Mononuclear cell (primary cell): Measurements from ENCODE around the gene SPATA31E1. TPM values are rescaled to one million over a fixed set of nuclear protein-coding genes. Genes with fewer than 3 reads are reported as not detected.

Experiments
- H3K27me3 ChIP-seq: 2 replicates; pipeline ENCODE4 v1.6.0; 2011; ENCODE audit warnings: low read length, control low read depth; ENCODE audit not compliant: insufficient read depth
- H3K4me1 ChIP-seq: 2 replicates; pipeline ENCODE4 v1.5.1; 2011; ENCODE audit warnings: mild to moderate bottlenecking, low read length, control low read depth; ENCODE audit not compliant: insufficient read depth
- H3K4me3 ChIP-seq: 2 replicates; pipeline ENCODE4 v1.5.1; 2011; ENCODE audit warnings: mild to moderate bottlenecking, low read length, moderate library complexity
- H3K9me3 ChIP-seq: 2 replicates; pipeline ENCODE4 v1.5.1; 2011; ENCODE audit warnings: low read depth, mild to moderate bottlenecking, control low read depth, low read length
- total RNA-seq: library from RNA; depleted of rRNA; stranded (reverse); fragments of >200 nt; gene quantifications from one replicate; pipeline ENCODE4 v1.2.3, GENCODE V29; 2012

The SPATA31E1 gene
- total RNA-seq, 1 donor = not detected

- no peaks in the 10 kb centered on the region for H3K4me1 ChIP-seq
- no peaks in the 10 kb centered on the region for H3K9me3 ChIP-seq
- H3K27me3 ChIP-seq = no peaks in the 10 kb centered on the region
- no peak overlapping the region for H3K4me3 ChIP-seq
Observed at GRCh38 chr9:87857141-87857947, 25.3 kb upstream of the SPATA31E1 start.

GRCh38 chr9:87857948-87858335 lies 24.7 kb upstream of the SPATA31E1 start:
- Histone ChIP-seq H3K4me1 (no peaks in the 10 kb centered on the region), H3K4me3 (no peak overlapping the region), H3K27me3 (no peaks in the 10 kb centered on the region), H3K9me3 (no peaks in the 10 kb centered on the region)

DNA sequence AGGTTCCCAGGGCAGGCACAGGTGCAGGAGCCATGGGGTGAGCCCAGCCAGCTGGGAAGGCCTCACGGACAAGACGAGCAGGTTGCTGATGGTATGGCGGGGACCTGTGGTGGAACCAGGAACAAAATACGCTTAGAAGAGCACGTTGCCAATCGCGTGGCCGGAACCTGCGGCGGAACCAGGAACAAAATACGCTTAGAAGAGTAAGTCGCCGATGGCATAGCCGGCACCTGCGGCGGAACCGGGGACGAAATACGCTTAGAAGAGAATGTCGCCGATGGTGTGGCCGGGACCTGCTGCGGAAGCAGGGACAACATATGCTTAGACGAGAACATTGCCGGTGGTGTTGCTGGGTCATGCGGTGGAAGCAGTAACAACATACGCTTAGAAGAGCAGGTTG lies 23.5 kb upstream of the SPATA31E1 start:
- Histone ChIP-seq H3K4me3 (no peak overlapping the region), H3K9me3 (no peaks in the 10 kb centered on the region), H3K27me3 (no peaks in the 10 kb centered on the region), H3K4me1 (no peaks in the 10 kb centered on the region)

DNA sequence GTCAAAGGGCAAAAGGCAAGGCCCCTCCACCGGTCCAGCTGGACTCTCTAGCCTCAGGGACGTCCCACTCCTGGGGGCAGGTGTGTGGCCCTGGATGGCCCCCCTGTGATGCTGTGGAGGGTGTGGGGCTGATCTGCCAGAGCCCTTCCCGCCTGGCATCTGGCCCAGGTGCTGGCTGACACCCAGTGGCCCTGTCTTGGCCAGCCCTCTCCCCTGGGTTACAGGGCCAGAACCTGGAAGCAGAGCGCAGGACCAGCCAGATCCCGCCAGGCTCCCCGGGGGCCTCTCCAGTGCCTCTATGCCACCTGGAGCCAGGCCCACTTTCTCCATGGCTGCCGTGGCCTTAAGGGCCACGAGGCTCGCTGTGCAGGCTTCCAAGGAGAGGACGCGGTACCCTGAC lies 22.9 kb upstream of the SPATA31E1 start:
- Histone ChIP-seq H3K27me3 (no peaks in the 10 kb centered on the region), H3K4me1 (no peaks in the 10 kb centered on the region), H3K9me3 (no peaks in the 10 kb centered on the region), H3K4me3 (no peak overlapping the region)

DNA sequence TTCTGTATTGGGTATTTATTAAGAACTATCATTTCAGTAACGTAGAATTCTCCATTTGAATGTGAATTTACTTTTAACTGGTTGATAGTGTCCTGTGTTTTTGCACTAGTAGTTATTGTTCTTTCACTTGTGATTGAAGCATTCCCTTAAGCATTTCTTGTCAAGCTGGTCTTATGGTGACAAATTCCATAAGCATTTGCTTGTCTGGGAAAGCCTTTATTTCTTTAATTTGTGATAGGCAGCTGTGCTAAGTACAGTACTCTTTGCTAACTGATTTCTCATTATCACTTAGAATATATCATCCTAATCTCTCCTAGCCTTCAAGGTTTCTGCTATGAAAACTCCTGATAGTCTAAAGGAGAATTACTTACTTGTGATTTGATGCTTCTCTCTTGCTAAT lies 21.3 kb upstream of the SPATA31E1 start:
- Histone ChIP-seq H3K4me1 (no peaks in the 10 kb centered on the region), H3K27me3 (no peaks in the 10 kb centered on the region), H3K4me3 (no peak overlapping the region), H3K9me3 (no peaks in the 10 kb centered on the region)

- Histone ChIP-seq H3K4me1 (no peaks in the 10 kb centered on the region), H3K4me3 (no peak overlapping the region), H3K9me3 (no peaks in the 10 kb centered on the region), H3K27me3 (no peaks in the 10 kb centered on the region)
Observed at GRCh38 chr9:87862536-87863268, 20.0 kb upstream of the SPATA31E1 start.

- Histone ChIP-seq H3K4me1 (no peaks in the 10 kb centered on the region), H3K4me3 (no peak overlapping the region), H3K27me3 (no peaks in the 10 kb centered on the region), H3K9me3 (no peaks in the 10 kb centered on the region)
Observed at GRCh38 chr9:87863882-87864465, 18.7 kb upstream of the SPATA31E1 start.

DNA sequence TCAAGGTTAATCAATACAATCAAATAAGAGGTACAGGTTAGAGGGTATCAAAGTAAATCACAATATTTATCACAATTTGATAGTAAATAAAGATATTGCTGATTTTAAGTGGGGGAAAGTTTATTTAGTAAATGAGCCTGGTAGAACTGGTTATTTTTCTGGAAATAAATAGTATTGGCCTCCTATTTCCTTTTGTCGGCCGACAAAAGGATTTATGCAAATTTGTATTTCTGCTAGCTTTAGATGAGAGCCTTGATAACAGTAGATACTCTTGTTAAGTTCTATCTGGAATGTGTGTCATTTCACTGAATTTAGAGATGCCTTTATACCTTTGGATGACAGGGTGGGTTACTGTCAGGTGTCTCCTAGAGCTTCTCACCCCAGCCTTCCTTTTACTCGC lies 17.8 kb upstream of the SPATA31E1 start:
- Histone ChIP-seq H3K9me3 (no peaks in the 10 kb centered on the region), H3K4me3 (no peak overlapping the region), H3K4me1 (no peaks in the 10 kb centered on the region), H3K27me3 (no peaks in the 10 kb centered on the region)

DNA sequence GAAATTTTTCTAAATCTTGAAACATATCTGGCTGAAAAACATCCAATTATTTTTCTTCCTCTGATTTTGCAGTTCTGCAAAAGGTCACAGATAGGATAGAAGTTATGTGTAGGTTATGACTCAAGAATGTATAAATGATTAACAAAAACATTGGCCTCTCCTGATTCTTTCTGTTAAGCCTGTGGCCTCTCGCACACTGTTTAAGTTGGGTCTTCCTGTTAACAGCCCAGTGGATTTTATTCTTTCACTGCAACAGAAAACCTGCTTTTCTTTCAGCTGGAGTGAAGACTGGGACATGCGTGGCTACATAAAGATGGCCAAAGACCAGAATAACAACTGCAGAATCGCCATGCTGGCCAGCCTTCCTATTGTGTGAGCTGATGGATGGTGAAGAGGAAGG lies 17.1 kb upstream of the SPATA31E1 start:
- Histone ChIP-seq H3K27me3 (no peaks in the 10 kb centered on the region), H3K4me1 (no peaks in the 10 kb centered on the region)

GRCh38 chr9:87867391-87867790 lies 15.3 kb upstream of the SPATA31E1 start:
- Histone ChIP-seq H3K4me3 (no peak overlapping the region), H3K27me3 (no peaks in the 10 kb centered on the region), H3K4me1 (no peaks in the 10 kb centered on the region), H3K9me3 (no peaks in the 10 kb centered on the region)

More for the DNA sequence above, 17.1 kb upstream of the SPATA31E1 start:
- H3K9me3 ChIP-seq = no peaks in the 10 kb centered on the region
- no peak overlapping the region for H3K4me3 ChIP-seq

- H3K4me1 ChIP-seq = no peaks in the 10 kb centered on the region
- H3K9me3 ChIP-seq = no peaks in the 10 kb centered on the region
- H3K4me3 ChIP-seq = no peak overlapping the region
- H3K27me3 ChIP-seq = no peaks in the 10 kb centered on the region
Observed at GRCh38 chr9:87868175-87868574, 14.5 kb upstream of the SPATA31E1 start.

DNA sequence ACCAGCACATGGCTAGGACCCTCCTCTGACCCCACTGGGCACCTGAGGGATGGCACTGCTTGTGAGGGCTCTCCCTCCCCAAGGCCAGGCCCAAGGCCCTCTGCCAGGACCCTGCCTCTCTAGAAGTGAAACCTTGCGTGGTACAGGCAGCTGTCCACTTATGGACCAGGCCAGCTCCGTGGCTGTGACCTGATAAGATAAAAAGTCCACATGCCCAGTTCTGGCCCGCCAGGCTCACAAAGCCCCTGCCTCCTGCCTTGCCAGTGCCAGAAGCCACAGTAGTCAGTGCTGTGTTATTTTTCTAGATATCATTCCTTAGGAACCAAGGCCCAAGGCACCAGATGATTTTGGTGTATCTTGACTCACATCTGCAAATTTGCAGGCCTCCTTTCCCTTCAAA lies 14.0 kb upstream of the SPATA31E1 start:
- no peaks in the 10 kb centered on the region for H3K9me3 ChIP-seq
- no peaks in the 10 kb centered on the region for H3K4me1 ChIP-seq
- no peak overlapping the region for H3K4me3 ChIP-seq
- H3K27me3 ChIP-seq = no peaks in the 10 kb centered on the region

DNA sequence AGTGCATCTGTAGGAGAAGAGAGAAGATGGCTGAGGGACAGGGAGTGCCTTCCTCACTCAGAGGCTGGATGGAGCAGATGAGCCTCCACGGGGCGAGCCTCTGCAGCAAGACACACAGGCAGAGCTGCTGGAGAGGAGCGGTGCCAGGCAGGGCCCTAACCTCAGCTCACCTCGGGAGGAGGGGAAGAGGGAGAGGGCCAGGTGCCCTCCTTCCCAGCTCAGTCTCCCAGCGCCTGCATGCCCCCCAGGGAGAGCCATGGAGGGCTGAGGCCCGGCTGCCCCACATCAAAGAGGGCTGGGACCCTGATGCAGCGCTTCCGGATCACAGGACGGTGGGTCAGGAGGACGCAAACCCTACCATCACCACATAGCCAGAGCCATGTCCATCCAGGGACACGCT lies 13.6 kb upstream of the SPATA31E1 start:
- Histone ChIP-seq H3K9me3 (no peaks in the 10 kb centered on the region), H3K4me3 (no peak overlapping the region), H3K4me1 (no peaks in the 10 kb centered on the region), H3K27me3 (no peaks in the 10 kb centered on the region)

DNA sequence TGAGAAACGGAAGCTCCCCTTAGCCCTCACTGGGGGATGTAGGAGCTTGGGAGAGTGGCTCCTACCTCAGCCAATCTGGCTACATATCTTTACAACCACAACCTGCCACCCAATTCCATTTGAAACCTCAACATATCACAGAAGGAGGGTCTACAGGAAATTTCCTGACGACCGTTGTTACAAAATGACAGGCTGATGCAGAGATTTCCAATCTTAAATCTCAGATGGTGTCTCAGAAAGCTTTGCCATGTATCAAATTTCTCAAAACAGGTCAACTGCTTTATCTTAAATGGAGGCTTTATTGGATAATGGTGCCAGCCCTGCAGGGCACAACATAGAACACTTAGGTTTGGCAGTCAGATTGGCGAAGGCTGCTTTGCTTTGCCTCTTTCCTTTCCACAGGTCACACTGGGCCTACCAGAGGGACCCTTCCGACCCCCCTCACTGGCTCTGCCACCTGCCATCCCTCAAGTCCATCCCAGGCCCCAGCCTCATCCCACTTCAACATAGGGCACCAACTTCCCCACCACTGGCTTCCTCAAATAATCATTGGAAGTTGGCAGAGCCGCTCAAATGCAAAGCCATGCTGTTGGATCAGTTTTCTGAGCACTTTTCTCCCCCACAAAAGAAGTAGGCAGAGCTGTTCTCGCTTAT lies 11.1 kb upstream of the SPATA31E1 start:
- no peak overlapping the region for H3K4me3 ChIP-seq
- H3K27me3 ChIP-seq = no peaks in the 10 kb centered on the region
- no peaks in the 10 kb centered on the region for H3K9me3 ChIP-seq
- no peaks in the 10 kb centered on the region for H3K4me1 ChIP-seq

GRCh38 chr9:87872079-87872624 lies 10.5 kb upstream of the SPATA31E1 start:
- no peaks in the 10 kb centered on the region for H3K27me3 ChIP-seq
- no peaks in the 10 kb centered on the region for H3K9me3 ChIP-seq
- no peak overlapping the region for H3K4me3 ChIP-seq
- H3K4me1 ChIP-seq = no peaks in the 10 kb centered on the region
